Measurements from ENCODE around the gene RCL1. TPM values are rescaled to one million over a fixed set of nuclear protein-coding genes. Genes with fewer than 3 reads are reported as not detected.
"Not testable (repeated sequence)": the region's sequence is repeated elsewhere in the genome, so short reads cannot be mapped to it uniquely, and the experiment has no call there.

RCL1 gene
- total RNA-seq, 1 experiment from 2014 or later = 24.9 TPM

- Histone ChIP-seq H2AFZ (ENCODE audit: low read length) (no peak overlapping the region), H3K9me3 (ENCODE audit: low read length) (no peaks in the 10 kb centered on the region)
- DNase-seq = no peak
These were observed 18.5 kb upstream of the RCL1 start for GRCh38 chr9:4774209-4774608.

GRCh38 chr9:4774958-4775357, 17.8 kb upstream of the RCL1 start:
- not testable (repeated sequence) for H2AFZ ChIP-seq (ENCODE audit: low read length); H3K36me3 ChIP-seq (ENCODE audit: insufficient read depth, low read length); H3K27ac ChIP-seq (ENCODE audit: low read length); H3K79me2 ChIP-seq (ENCODE audit: low read length); DNase-seq; H3K4me3 ChIP-seq (ENCODE audit: low read length); H3K9me3 ChIP-seq (ENCODE audit: low read length); H3K9me2 ChIP-seq (replicated peaks; ENCODE audit: insufficient read depth, low read length); H4K20me1 ChIP-seq (ENCODE audit: insufficient read depth, low read depth, low read length); H3K4me2 ChIP-seq (ENCODE audit: low read depth, low read length, poor library complexity, severe bottlenecking); H3K27me3 ChIP-seq (ENCODE audit: low read length); H3K9ac ChIP-seq (ENCODE audit: low read length); H3K4me1 ChIP-seq (ENCODE audit: low read length)

More at GRCh38 chr9:4774209-4774608, 18.5 kb upstream of the RCL1 start:
- Histone ChIP-seq H3K4me1 (ENCODE audit: low read length) (no peaks in the 10 kb centered on the region), H3K4me2 (ENCODE audit: low read depth, low read length, poor library complexity, severe bottlenecking) (no peak overlapping the region), H4K20me1 (ENCODE audit: insufficient read depth, low read depth, low read length) (no peaks in the 10 kb centered on the region), H3K36me3 (ENCODE audit: insufficient read depth, low read length) (no peaks in the 10 kb centered on the region), H3K9me2 (replicated peaks; ENCODE audit: insufficient read depth, low read length) (no peaks in the 10 kb centered on the region), H3K4me3 (ENCODE audit: low read length) (no peak overlapping the region), H3K79me2 (ENCODE audit: low read length) (no peaks in the 10 kb centered on the region), H3K9ac (ENCODE audit: low read length) (no peak overlapping the region), H3K27ac (ENCODE audit: low read length) (no peak overlapping the region), H3K27me3 (ENCODE audit: low read length) (no peaks in the 10 kb centered on the region)

- H3K36me3 ChIP-seq (ENCODE audit: insufficient read depth, low read length) = no peaks in the 10 kb centered on the region
- H3K9me3 ChIP-seq (ENCODE audit: low read length) = no peaks in the 10 kb centered on the region
- H2AFZ ChIP-seq (ENCODE audit: low read length) = no peak overlapping the region
- DNase-seq = no peak
- no peaks in the 10 kb centered on the region for H3K79me2 ChIP-seq (ENCODE audit: low read length)
- H3K27ac ChIP-seq (ENCODE audit: low read length) = no peak overlapping the region
- H4K20me1 ChIP-seq (ENCODE audit: insufficient read depth, low read depth, low read length) = no peaks in the 10 kb centered on the region
- no peak overlapping the region for H3K9ac ChIP-seq (ENCODE audit: low read length)
- no peaks in the 10 kb centered on the region for H3K9me2 ChIP-seq (replicated peaks; ENCODE audit: insufficient read depth, low read length)
- H3K4me3 ChIP-seq (ENCODE audit: low read length) = no peak overlapping the region
- no peaks in the 10 kb centered on the region for H3K4me1 ChIP-seq (ENCODE audit: low read length)
- H3K27me3 ChIP-seq (ENCODE audit: low read length) = no peaks in the 10 kb centered on the region
- no peak overlapping the region for H3K4me2 ChIP-seq (ENCODE audit: low read depth, low read length, poor library complexity, severe bottlenecking)
These were observed 12.1 kb upstream of the RCL1 start for GRCh38 chr9:4780651-4781050.

- Histone ChIP-seq H3K4me2 (ENCODE audit: low read depth, low read length, poor library complexity, severe bottlenecking) (no peak overlapping the region), H3K9me2 (replicated peaks; ENCODE audit: insufficient read depth, low read length) (no peaks in the 10 kb centered on the region)
These were observed 11.3 kb upstream of the RCL1 start for GRCh38 chr9:4781408-4781807.

GRCh38 chr9:4783191-4783590, 9.6 kb upstream of the RCL1 start:
- not testable (repeated sequence) for H3K9ac ChIP-seq (ENCODE audit: low read length); H3K27me3 ChIP-seq (ENCODE audit: low read length); H3K79me2 ChIP-seq (ENCODE audit: low read length); H3K9me3 ChIP-seq (ENCODE audit: low read length); DNase-seq; H3K4me2 ChIP-seq (ENCODE audit: low read depth, low read length, poor library complexity, severe bottlenecking); H2AFZ ChIP-seq (ENCODE audit: low read length); H3K27ac ChIP-seq (ENCODE audit: low read length); H3K4me1 ChIP-seq (ENCODE audit: low read length); H3K4me3 ChIP-seq (ENCODE audit: low read length); H3K36me3 ChIP-seq (ENCODE audit: insufficient read depth, low read length); H4K20me1 ChIP-seq (ENCODE audit: insufficient read depth, low read depth, low read length); H3K9me2 ChIP-seq (replicated peaks; ENCODE audit: insufficient read depth, low read length)

More at GRCh38 chr9:4781408-4781807, 11.3 kb upstream of the RCL1 start:
- H3K36me3 ChIP-seq (ENCODE audit: insufficient read depth, low read length) = no peaks in the 10 kb centered on the region
- no peak for DNase-seq
- no peaks in the 10 kb centered on the region for H3K79me2 ChIP-seq (ENCODE audit: low read length)
- H3K9ac ChIP-seq (ENCODE audit: low read length) = no peak overlapping the region
- H4K20me1 ChIP-seq (ENCODE audit: insufficient read depth, low read depth, low read length) = no peaks in the 10 kb centered on the region
- no peaks in the 10 kb centered on the region for H3K9me3 ChIP-seq (ENCODE audit: low read length)
- H3K27ac ChIP-seq (ENCODE audit: low read length) = no peak overlapping the region
- H2AFZ ChIP-seq (ENCODE audit: low read length) = no peak overlapping the region
- no peak overlapping the region for H3K4me3 ChIP-seq (ENCODE audit: low read length)
- H3K4me1 ChIP-seq (ENCODE audit: low read length) = no peaks in the 10 kb centered on the region
- H3K27me3 ChIP-seq (ENCODE audit: low read length) = no peaks in the 10 kb centered on the region

GRCh38 chr9:4784403-4784802, 8.3 kb upstream of the RCL1 start:
- no peak overlapping the region for H2AFZ ChIP-seq (ENCODE audit: low read length)
- no peaks in the 10 kb centered on the region for H3K79me2 ChIP-seq (ENCODE audit: low read length)
- H3K9me2 ChIP-seq (replicated peaks; ENCODE audit: insufficient read depth, low read length) = no peaks in the 10 kb centered on the region
- no peak overlapping the region for H3K27ac ChIP-seq (ENCODE audit: low read length)
- DNase-seq = no peak
- no peak overlapping the region for H3K4me3 ChIP-seq (ENCODE audit: low read length)
- H3K9ac ChIP-seq (ENCODE audit: low read length) = no peak overlapping the region
- H3K36me3 ChIP-seq (ENCODE audit: insufficient read depth, low read length) = no peaks in the 10 kb centered on the region
- H3K9me3 ChIP-seq (ENCODE audit: low read length) = no peaks in the 10 kb centered on the region
- no peak overlapping the region for H3K4me2 ChIP-seq (ENCODE audit: low read depth, low read length, poor library complexity, severe bottlenecking)
- no peaks in the 10 kb centered on the region for H4K20me1 ChIP-seq (ENCODE audit: insufficient read depth, low read depth, low read length)
- no peaks in the 10 kb centered on the region for H3K27me3 ChIP-seq (ENCODE audit: low read length)
- no peaks in the 10 kb centered on the region for H3K4me1 ChIP-seq (ENCODE audit: low read length)

- Histone ChIP-seq H3K79me2 (ENCODE audit: low read length) (no peaks in the 10 kb centered on the region), H3K9me3 (ENCODE audit: low read length) (no peaks in the 10 kb centered on the region), H3K9ac (ENCODE audit: low read length) (no peak overlapping the region), H3K27me3 (ENCODE audit: low read length) (no peaks in the 10 kb centered on the region), H2AFZ (ENCODE audit: low read length) (no peak overlapping the region), H3K9me2 (replicated peaks; ENCODE audit: insufficient read depth, low read length) (no peaks in the 10 kb centered on the region), H4K20me1 (ENCODE audit: insufficient read depth, low read depth, low read length) (no peaks in the 10 kb centered on the region), H3K27ac (ENCODE audit: low read length) (no peak overlapping the region), H3K4me3 (ENCODE audit: low read length) (no peak overlapping the region), H3K4me2 (ENCODE audit: low read depth, low read length, poor library complexity, severe bottlenecking) (no peak overlapping the region), H3K4me1 (ENCODE audit: low read length) (peaks cover 2% of the 10 kb centered on the region; the same call in 1 of the 2 replicates), H3K36me3 (ENCODE audit: insufficient read depth, low read length) (no peaks in the 10 kb centered on the region)
- DNase-seq = no peak
These were observed 6.1 kb upstream of the RCL1 start for GRCh38 chr9:4786599-4786998.

- Histone ChIP-seq H3K27me3 (ENCODE audit: low read length) (no peaks in the 10 kb centered on the region), H3K9me2 (replicated peaks; ENCODE audit: insufficient read depth, low read length) (no peaks in the 10 kb centered on the region), H3K4me3 (ENCODE audit: low read length) (no peak overlapping the region), H3K36me3 (ENCODE audit: insufficient read depth, low read length) (no peaks in the 10 kb centered on the region), H3K9me3 (ENCODE audit: low read length) (no peaks in the 10 kb centered on the region), H3K4me2 (ENCODE audit: low read depth, low read length, poor library complexity, severe bottlenecking) (no peak overlapping the region), H3K4me1 (ENCODE audit: low read length) (peaks cover 9% of the 10 kb centered on the region), H3K79me2 (ENCODE audit: low read length) (peaks cover under 1% of the 10 kb centered on the region), H2AFZ (ENCODE audit: low read length) (no peak overlapping the region), H3K27ac (ENCODE audit: low read length) (no peak overlapping the region), H3K9ac (ENCODE audit: low read length) (no peak overlapping the region), H4K20me1 (ENCODE audit: insufficient read depth, low read depth, low read length) (no peaks in the 10 kb centered on the region)
- DNase-seq = no peak
These were observed 4.9 kb upstream of the RCL1 start for GRCh38 chr9:4787876-4788275.

- Histone ChIP-seq H3K79me2 (ENCODE audit: low read length) (peaks cover 9% of the 10 kb centered on the region), H3K9ac (ENCODE audit: low read length) (no peak overlapping the region), H3K4me2 (ENCODE audit: low read depth, low read length, poor library complexity, severe bottlenecking) (no peak overlapping the region), H3K27me3 (ENCODE audit: low read length) (no peaks in the 10 kb centered on the region), H3K9me2 (replicated peaks; ENCODE audit: insufficient read depth, low read length) (no peaks in the 10 kb centered on the region), H2AFZ (ENCODE audit: low read length) (no peak overlapping the region), H3K9me3 (ENCODE audit: low read length) (no peaks in the 10 kb centered on the region), H4K20me1 (ENCODE audit: insufficient read depth, low read depth, low read length) (peaks cover 4% of the 10 kb centered on the region; the same call in 1 of the 2 replicates), H3K36me3 (ENCODE audit: insufficient read depth, low read length) (no peaks in the 10 kb centered on the region), H3K27ac (ENCODE audit: low read length) (no peak overlapping the region), H3K4me1 (ENCODE audit: low read length) (peaks cover 10% of the 10 kb centered on the region), H3K4me3 (ENCODE audit: low read length) (no peak overlapping the region)
- no peak for DNase-seq
These were observed 4.0 kb upstream of the RCL1 start for GRCh38 chr9:4788703-4789102.
